NT2/D1 (cell line): Measurements from ENCODE around the gene NFX1.
"Not testable (repeated sequence)": the region's sequence is repeated elsewhere in the genome, so short reads cannot be mapped to it uniquely, and the experiment has no call there.

Source experiments
- SUZ12 ChIP-seq: IDR thresholded peaks from 2 replicates; pipeline ENCODE4 v1.6.1; 2011; ENCODE audit not compliant: insufficient read length, insufficient read depth; ENCODE audit errors: extremely low read depth
- ZNF274 ChIP-seq: IDR thresholded peaks from 2 replicates; pipeline ENCODE4 v1.6.1; 2011; ENCODE audit warnings: mild to moderate bottlenecking, low read depth, low read length

DNA sequence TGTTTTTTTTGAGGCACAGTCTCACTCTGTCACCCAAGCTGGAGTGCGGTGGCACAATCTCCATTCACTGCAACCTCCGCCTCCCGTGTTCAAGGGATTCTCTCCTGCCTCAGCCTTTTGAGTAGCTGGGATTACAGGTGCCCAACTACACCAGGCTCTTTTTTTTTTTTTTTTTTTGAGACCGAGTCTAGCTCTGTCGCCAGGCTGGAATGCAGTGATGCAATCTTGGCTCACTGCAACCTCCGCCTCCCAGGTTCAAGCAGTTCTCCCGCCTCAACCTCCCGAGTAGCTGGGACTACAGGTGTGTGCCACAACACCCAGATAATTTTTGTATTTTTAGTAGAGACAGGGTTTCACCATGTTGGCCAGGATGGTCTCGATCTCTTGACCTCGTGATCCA is 92.1 kb downstream of the NFX1 start:
- not testable (repeated sequence) for TF ChIP-seq ZNF274, SUZ12
